ENCODE results near the gene CDH23.

The CDH23 gene

DNA sequence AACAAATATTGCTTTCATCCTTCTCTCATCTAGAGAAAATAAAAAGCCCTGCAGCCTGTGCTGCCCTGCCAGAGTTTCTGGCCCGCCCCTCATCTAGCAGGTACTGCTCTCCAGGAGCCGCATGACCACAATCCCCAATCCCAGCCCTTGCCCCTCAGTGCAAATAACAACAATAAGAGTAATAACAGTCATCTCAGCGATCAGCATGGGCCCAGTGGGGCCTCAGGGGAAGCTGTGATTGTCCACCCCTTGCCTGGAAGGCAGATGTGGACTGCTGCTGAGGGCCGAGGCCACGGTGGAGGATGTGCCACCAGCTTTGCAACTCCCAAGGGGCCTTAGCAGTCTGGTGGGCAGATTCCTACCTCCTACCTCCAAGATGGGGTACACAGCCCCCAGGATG lies 106.1 kb downstream of the CDH23 start:
- H3K4me3 ChIP-seq (ENCODE audit: low read depth, low read length), result no peak overlapping the region
- TF ChIP-seq, protein P1, sequence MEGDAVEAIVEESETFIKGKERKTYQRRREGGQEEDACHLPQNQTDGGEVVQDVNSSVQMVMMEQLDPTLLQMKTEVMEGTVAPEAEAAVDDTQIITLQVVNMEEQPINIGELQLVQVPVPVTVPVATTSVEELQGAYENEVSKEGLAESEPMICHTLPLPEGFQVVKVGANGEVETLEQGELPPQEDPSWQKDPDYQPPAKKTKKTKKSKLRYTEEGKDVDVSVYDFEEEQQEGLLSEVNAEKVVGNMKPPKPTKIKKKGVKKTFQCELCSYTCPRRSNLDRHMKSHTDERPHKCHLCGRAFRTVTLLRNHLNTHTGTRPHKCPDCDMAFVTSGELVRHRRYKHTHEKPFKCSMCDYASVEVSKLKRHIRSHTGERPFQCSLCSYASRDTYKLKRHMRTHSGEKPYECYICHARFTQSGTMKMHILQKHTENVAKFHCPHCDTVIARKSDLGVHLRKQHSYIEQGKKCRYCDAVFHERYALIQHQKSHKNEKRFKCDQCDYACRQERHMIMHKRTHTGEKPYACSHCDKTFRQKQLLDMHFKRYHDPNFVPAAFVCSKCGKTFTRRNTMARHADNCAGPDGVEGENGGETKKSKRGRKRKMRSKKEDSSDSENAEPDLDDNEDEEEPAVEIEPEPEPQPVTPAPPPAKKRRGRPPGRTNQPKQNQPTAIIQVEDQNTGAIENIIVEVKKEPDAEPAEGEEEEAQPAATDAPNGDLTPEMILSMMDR (IDR thresholded peaks at IDR 0.05; ENCODE audit: control insufficient read depth, extremely low read depth, insufficient read depth), result no peak
- DNase-seq (ENCODE audit: low read depth), result no peak

DNA sequence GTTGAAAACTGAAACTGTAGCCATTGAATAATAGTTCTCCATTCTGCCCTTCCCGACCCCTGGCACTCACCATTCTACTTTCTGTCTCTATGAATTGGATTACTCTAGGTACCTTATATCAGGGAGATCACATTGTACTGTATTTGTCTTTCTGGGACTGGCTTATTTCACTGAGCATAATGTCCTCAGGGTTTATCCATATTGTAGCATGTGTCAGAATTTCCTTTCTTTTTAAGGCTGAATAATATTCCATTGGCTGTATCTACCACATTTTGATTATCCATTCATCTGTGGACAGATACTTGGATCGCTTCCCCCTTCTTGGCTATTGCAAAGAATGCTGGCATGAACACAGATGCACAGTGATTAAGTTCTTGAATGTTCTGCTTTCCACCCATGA lies 107.4 kb downstream of the CDH23 start:
- no peak overlapping the region for H3K4me3 ChIP-seq (ENCODE audit: low read depth, low read length)
- TF ChIP-seq, protein P1 (IDR thresholded peaks at IDR 0.05; ENCODE audit: control insufficient read depth, extremely low read depth, insufficient read depth), result no peak

DNA sequence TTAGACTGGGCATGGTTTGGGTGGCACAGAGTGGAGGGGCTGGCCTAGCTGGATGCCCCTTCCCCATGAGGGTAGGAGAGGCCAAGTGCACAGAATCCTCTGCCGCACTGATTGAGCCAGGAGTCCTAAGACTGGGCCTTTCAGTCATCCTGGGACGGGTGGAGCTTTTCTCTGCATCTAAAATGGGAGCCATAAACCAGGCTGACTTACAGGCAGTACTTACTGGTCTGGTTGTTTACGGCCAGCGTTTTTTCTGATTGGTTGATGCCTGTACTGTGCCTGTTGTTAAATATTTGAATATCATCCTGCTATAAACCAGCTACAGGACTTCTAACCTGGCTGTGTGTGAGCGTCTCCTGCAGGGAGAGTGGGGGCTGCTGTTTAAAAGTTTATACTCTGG lies 107.8 kb downstream of the CDH23 start:
- no peak overlapping the region for H3K4me3 ChIP-seq (ENCODE audit: low read depth, low read length)
- DNase-seq (ENCODE audit: low read depth), result no peak
- TF ChIP-seq, protein P1 (IDR thresholded peaks at IDR 0.05; ENCODE audit: control insufficient read depth, extremely low read depth, insufficient read depth), result no peak

More for the DNA sequence above, 107.4 kb downstream of the CDH23 start:
- no peak for DNase-seq (ENCODE audit: low read depth)

DNA sequence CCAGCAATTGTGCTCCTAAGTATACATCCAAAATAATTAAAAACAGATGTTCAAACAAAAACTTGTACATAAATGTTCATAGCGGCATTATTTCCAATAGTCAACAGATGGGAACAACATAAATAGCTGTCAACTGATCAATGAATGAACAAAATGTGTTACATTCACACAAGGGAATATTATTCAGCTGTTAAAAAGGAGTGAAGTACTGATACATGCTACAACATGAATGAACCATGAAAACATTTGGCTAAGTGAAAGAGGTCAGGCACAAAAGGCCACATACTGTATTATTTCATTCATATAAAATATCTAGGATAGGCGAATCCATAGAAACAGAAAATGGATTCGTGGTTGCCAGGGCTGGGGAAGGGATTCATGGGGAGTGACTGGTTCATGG lies 109.1 kb downstream of the CDH23 start:
- TF ChIP-seq, protein P1 (IDR thresholded peaks at IDR 0.05; ENCODE audit: control insufficient read depth, extremely low read depth, insufficient read depth), result no peak
- no peak for DNase-seq (ENCODE audit: low read depth)
- H3K4me3 ChIP-seq (ENCODE audit: low read depth, low read length), result no peak overlapping the region

DNA sequence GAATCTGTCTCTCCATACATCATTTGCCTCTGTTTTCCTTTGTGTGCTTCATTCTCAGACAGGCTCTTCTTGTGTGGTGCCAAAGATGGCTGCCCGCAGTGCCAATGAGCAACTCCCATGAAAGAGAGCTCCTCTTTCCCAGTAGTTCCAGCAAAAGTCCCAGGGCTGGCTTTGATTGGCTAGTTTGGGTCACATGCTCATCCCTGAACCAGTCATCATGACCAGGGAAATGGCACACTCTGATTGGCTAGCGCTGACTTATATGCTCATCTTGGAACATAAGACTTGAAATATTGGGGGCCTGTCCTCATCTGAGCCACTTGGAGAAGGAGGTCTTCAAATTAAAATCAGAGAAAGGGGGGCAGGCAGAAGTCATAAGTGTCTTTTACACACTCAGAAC lies 112.7 kb downstream of the CDH23 start:
- H3K4me3 ChIP-seq (ENCODE audit: low read depth, low read length), result no peak overlapping the region
- TF ChIP-seq, protein P1 (IDR thresholded peaks at IDR 0.05; ENCODE audit: control insufficient read depth, extremely low read depth, insufficient read depth), result no peak
- no peak for DNase-seq (ENCODE audit: low read depth)

DNA sequence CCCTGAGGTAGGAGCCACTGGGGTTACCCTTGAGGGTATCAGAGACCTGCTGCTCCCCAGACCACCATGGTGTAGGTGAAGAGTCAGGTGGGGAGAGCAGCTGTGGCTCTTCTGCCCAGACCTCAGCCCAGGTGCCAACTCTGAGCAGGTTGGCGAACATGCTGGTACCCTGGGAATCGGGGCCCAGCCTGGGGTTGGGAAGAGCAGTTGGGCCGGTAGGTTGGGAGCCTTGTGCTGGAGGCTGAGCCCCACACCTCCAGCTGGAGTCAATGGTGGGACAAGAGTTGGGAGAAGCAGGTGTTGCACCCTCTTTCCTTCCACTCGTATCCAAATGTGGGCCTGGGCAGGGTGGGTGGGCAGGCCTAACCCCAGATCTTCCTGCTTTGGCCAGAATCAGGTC lies 114.5 kb downstream of the CDH23 start:
- TF ChIP-seq, protein P1 (IDR thresholded peaks at IDR 0.05; ENCODE audit: control insufficient read depth, extremely low read depth, insufficient read depth), result no peak
- no peak for DNase-seq (ENCODE audit: low read depth)
- H3K4me3 ChIP-seq (ENCODE audit: low read depth, low read length), result no peak overlapping the region

DNA sequence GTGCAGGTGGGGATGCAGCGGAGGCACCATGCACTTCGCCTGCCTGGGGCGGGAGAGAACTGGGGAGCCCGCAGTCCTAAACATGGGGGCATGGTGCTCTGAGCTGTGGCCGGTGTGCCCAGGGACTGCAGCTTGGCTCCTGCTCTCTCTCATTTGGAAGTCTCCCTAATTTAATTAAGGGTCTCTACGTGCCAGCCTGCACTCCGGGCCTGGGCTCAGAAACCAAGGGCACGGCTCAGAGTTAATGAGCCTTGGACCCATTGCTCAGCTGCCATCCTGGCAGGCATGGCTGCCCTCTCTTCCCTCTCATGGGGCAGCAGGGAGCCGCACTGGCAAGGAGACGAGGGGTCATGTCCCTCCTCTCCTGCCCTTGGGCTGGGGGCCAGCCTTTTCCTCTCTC lies 115.6 kb downstream of the CDH23 start:
- H3K4me3 ChIP-seq (ENCODE audit: low read depth, low read length), result no peak overlapping the region
- TF ChIP-seq, protein P1 (IDR thresholded peaks at IDR 0.05; ENCODE audit: control insufficient read depth, extremely low read depth, insufficient read depth), result no peak
- no peak for DNase-seq (ENCODE audit: low read depth)
